GM12892 (cell line): Measurements from ENCODE around the gene WFDC6.
"Not testable (repeated sequence)": the region's sequence is repeated elsewhere in the genome, so short reads cannot be mapped to it uniquely, and the experiment has no call there.

Source experiments
- POLR2A ChIP-seq: IDR thresholded peaks from 2 replicates; pipeline ENCODE4 v1.6.1; 2011; ENCODE audit warnings: low read depth, low read length, control low read depth
- POLR2AphosphoS5 ChIP-seq: IDR thresholded peaks from 2 replicates; pipeline ENCODE4 v1.6.1; 2011; ENCODE audit warnings: low read depth, low read length, control low read depth

DNA sequence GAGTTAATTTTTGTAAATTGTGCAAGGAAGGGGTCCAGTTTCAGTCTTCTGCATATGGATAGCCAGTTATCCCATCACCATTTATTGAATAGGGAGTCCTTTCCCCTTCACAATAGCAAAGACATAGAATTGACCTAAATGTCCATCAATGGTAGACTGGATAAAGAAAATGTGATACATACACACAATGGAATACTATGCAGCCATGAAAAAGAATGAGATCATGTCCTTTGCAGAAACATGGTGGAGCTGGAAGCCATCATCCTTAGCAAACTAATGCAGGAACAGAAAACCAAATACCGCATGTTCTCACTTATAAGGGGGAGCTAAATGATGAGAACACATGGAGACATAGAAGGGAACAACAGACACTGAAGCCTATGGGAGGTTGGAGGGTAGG is 30.4 kb upstream of the WFDC6 start:
- TF ChIP-seq POLR2AphosphoS5, POLR2A: not testable (repeated sequence)
